ENCODE results near the gene CCR5AS.

The CCR5AS gene

DNA sequence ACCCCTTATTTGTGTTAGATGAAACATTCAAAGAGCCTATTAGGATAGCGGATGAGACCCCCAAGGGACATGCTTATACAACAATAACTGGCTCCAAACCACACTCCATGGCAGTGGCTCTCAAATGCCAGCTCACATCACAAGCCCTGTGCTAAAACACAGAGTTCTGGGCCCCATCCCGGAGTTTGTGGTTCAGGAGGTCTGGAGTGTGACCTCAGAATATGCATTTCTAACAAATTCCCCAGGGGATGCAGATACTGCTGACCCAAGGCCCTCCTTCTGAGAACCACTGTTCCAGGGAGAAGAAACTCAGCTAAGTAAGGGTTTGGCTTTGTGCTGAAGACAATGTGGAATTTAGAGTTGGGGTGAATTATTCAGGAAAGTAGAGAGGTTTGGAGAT lies 3.8 kb upstream of the CCR5AS start:
- DNase-seq = no peak
- intact Hi-C loops (cut with DNase I) = no loop called here

DNA sequence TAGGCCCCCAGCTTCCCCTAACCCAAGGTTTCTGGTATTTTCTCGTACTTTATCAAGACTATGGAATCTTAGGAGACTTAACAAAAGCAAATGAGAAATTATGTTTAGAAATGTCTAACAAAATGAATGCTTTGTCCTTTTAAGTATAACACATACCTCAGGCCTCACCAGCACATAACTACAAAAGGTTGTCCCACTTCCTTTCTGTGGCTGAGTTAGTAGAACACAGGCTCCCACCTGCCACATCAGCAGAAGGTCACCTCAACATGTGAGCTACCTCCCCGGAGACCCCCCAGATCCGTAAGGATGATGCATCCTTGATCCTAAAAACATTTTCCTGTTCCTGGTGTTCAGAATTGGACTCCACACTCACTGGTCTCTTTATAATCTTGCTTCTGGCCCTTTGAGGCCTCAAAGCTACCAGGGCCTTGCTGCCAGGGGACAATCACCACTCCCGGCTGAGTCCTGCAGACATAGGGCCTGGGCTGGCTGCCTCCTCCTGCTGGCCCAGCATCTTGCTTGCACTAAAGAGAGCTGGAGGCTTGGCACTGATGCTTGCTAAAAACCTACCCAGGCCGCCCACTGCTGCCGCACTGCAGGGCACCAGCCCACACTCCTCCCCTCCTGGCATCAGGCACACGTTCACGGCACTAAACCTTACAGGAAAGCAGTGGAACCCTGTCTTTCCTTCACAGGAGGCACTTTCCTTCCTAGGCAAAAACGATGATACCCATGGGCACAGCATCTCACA lies 3.0 kb upstream of the CCR5AS start:
- DNase-seq = no peak
- Histone ChIP-seq H3K9me3 (no peaks in the 10 kb centered on the region), H3K36me3 (no peaks in the 10 kb centered on the region), H3K27ac (no peak overlapping the region), H3K4me3 (no peak overlapping the region), H3K4me1 (no peaks in the 10 kb centered on the region), H3K27me3 (peaks cover 0 to 5% (median 0%) of the 10 kb centered on the region in 3 donors)
- no peak for TF ChIP-seq POLR2AphosphoS5 (IDR thresholded peaks at IDR 0.05)
- TF ChIP-seq, protein P1, sequence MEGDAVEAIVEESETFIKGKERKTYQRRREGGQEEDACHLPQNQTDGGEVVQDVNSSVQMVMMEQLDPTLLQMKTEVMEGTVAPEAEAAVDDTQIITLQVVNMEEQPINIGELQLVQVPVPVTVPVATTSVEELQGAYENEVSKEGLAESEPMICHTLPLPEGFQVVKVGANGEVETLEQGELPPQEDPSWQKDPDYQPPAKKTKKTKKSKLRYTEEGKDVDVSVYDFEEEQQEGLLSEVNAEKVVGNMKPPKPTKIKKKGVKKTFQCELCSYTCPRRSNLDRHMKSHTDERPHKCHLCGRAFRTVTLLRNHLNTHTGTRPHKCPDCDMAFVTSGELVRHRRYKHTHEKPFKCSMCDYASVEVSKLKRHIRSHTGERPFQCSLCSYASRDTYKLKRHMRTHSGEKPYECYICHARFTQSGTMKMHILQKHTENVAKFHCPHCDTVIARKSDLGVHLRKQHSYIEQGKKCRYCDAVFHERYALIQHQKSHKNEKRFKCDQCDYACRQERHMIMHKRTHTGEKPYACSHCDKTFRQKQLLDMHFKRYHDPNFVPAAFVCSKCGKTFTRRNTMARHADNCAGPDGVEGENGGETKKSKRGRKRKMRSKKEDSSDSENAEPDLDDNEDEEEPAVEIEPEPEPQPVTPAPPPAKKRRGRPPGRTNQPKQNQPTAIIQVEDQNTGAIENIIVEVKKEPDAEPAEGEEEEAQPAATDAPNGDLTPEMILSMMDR (IDR thresholded peaks at IDR 0.05) = no peak
- TF ChIP-seq POLR2A (IDR thresholded peaks at IDR 0.05) = no peak
- no peak for TF ChIP-seq EP300 (IDR thresholded peaks at IDR 0.05)
- intact Hi-C loops (cut with DNase I) = no loop called here
- 83 to 92% methylated on average over 9 of the region's 9 CpGs for WGBS, 2 donors

More for the DNA sequence above, 3.8 kb upstream of the CCR5AS start:
- no peaks in the 10 kb centered on the region for H3K4me1 ChIP-seq
- TF ChIP-seq POLR2AphosphoS5 (IDR thresholded peaks at IDR 0.05) (no peak), EP300 (IDR thresholded peaks at IDR 0.05) (no peak), POLR2A (IDR thresholded peaks at IDR 0.05) (no peak)
- TF ChIP-seq, protein P1 (IDR thresholded peaks at IDR 0.05) = no peak
- H3K27me3 ChIP-seq = peaks cover 0 to 5% (median 0%) of the 10 kb centered on the region in 3 donors
- 96% methylated on average over 2 of the region's 2 CpGs for WGBS, 2 donors
- no peaks in the 10 kb centered on the region for H3K9me3 ChIP-seq
- no peak overlapping the region for H3K27ac ChIP-seq
- no peaks in the 10 kb centered on the region for H3K36me3 ChIP-seq
- no peak overlapping the region for H3K4me3 ChIP-seq

DNA sequence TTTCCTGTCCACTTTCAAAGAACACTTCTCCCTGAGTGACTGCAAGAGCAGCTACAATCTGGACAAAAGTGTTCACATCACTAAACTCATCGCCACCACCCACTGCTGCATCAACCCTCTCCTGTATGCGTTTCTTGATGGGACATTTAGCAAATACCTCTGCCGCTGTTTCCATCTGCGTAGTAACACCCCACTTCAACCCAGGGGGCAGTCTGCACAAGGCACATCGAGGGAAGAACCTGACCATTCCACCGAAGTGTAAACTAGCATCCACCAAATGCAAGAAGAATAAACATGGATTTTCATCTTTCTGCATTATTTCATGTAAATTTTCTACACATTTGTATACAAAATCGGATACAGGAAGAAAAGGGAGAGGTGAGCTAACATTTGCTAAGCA lies 2.0 kb upstream of the CCR5AS start:
- TF ChIP-seq POLR2A (IDR thresholded peaks at IDR 0.05) (no peak), EP300 (IDR thresholded peaks at IDR 0.05) (no peak), POLR2AphosphoS5 (IDR thresholded peaks at IDR 0.05) (no peak)
- TF ChIP-seq, protein P1 (IDR thresholded peaks at IDR 0.05) = no peak
- intact Hi-C loops (cut with DNase I) = no loop called here
- 91 to 95% methylated on average over 7 of the region's 7 CpGs for WGBS, 2 donors
- Histone ChIP-seq H3K9me3 (no peaks in the 10 kb centered on the region), H3K4me1 (no peaks in the 10 kb centered on the region), H3K27ac (no peak overlapping the region), H3K36me3 (no peaks in the 10 kb centered on the region), H3K27me3 (peaks cover 0 to 5% (median 0%) of the 10 kb centered on the region in 3 donors), H3K4me3 (no peak overlapping the region)
- DNase-seq = no peak

DNA sequence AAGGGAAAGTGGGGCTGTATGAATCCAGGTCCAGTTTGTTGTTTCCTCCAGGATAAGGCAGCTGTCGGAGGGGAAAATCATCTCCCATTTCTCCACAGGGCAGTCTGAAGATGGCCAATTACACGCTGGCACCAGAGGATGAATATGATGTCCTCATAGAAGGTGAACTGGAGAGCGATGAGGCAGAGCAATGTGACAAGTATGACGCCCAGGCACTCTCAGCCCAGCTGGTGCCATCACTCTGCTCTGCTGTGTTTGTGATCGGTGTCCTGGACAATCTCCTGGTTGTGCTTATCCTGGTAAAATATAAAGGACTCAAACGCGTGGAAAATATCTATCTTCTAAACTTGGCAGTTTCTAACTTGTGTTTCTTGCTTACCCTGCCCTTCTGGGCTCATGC lies 1.1 kb upstream of the CCR5AS start:
- peak overlapping the region; percentile 56 to 70 (median 58) for H3K27ac ChIP-seq
- intact Hi-C loops (cut with DNase I) = no loop called here
- peaks cover 0 to 5% (median 0%) of the 10 kb centered on the region in 3 donors for H3K27me3 ChIP-seq
- H3K4me1 ChIP-seq = no peaks in the 10 kb centered on the region
- no peaks in the 10 kb centered on the region for H3K36me3 ChIP-seq
- no peak for DNase-seq
- TF ChIP-seq POLR2A (IDR thresholded peaks at IDR 0.05) = no peak
- no peak for TF ChIP-seq EP300 (IDR thresholded peaks at IDR 0.05)
- TF ChIP-seq, protein P1 (IDR thresholded peaks at IDR 0.05) = no peak
- no peak for TF ChIP-seq POLR2AphosphoS5 (IDR thresholded peaks at IDR 0.05)
- WGBS, 2 donors = 48 to 74% methylated on average over 7 of the region's 7 CpGs
- H3K4me3 ChIP-seq = peak overlapping the region in 2 of 4 donors; percentile 20 to 21
- no peaks in the 10 kb centered on the region for H3K9me3 ChIP-seq
